SU-DHL-6 (cell line): Measurements from ENCODE around the gene CHMP5.

Source experiments
- H2AFZ ChIP-seq: fragments of 200-600 bp; sonication (generic); 2 replicates; pipeline ENCODE4 v1.6.1; 2014; ENCODE audit warnings: low read depth, mild to moderate bottlenecking, moderate library complexity, mixed read lengths, antibody characterized with exemption, low read length; ENCODE audit not compliant: severe bottlenecking
- H3F3A ChIP-seq: fragments of 200-600 bp; shearing (Covaris generic); 2 replicates; pipeline ENCODE4 v1.6.0; 2016; ENCODE audit warnings: antibody characterized with exemption, mild to moderate bottlenecking; ENCODE audit not compliant: insufficient read depth
- H3K27ac ChIP-seq: fragments of 200-600 bp; sonication (generic); 2 replicates; pipeline ENCODE4 v1.5.1; 2016; ENCODE audit warnings: low read depth, mild to moderate bottlenecking, low read length, moderate library complexity, mixed read lengths
- H3K27me3 ChIP-seq: fragments of 200-600 bp; sonication (generic), shearing (Covaris generic); 2 replicates; pipeline ENCODE4 v1.6.0; 2014; ENCODE audit warnings: mild to moderate bottlenecking, low read length
- H3K36me3 ChIP-seq: fragments of 200-600 bp; sonication (generic); 2 replicates; pipeline ENCODE4 v1.6.1; 2014; ENCODE audit warnings: mild to moderate bottlenecking, low read length, mixed read lengths
- H3K4me2 ChIP-seq: fragments of 300-600, 200-600 bp; shearing (Covaris generic), sonication (generic); 2 replicates; pipeline ENCODE4 v1.6.0; 2014; ENCODE audit warnings: low read length, low read depth, mild to moderate bottlenecking; ENCODE audit not compliant: poor library complexity, severe bottlenecking
- H3K4me3 ChIP-seq: fragments of 200-600 bp; sonication (generic); 2 replicates; pipeline ENCODE4 v1.5.1; 2014; ENCODE audit warnings: antibody characterized with exemption, low read length, mild to moderate bottlenecking, mixed read lengths; ENCODE audit not compliant: insufficient read depth, poor library complexity, severe bottlenecking
- H3K79me2 ChIP-seq: fragments of 200-600 bp; sonication (generic); 2 replicates; pipeline ENCODE4 v1.6.1; 2014; ENCODE audit warnings: mild to moderate bottlenecking, low read length, moderate library complexity; ENCODE audit not compliant: insufficient read depth
- H3K9ac ChIP-seq: fragments of 200-600 bp; sonication (generic); 2 replicates; pipeline ENCODE4 v1.7.0; 2014; ENCODE audit warnings: mild to moderate bottlenecking, low read length
- H3K9me2 ChIP-seq: fragments of 200-600 bp; sonication (generic); replicated peaks from 2 replicates; pipeline ENCODE4 v1.6.1; 2014; ENCODE audit warnings: low read length; ENCODE audit not compliant: insufficient read depth
- H3K9me3 ChIP-seq: fragments of 200-600 bp; sonication (generic); 2 replicates; pipeline ENCODE4 v1.6.1; 2014; ENCODE audit warnings: low read length, mixed read lengths; ENCODE audit not compliant: insufficient read depth
- H4K20me1 ChIP-seq: fragments of 200-600 bp; sonication (generic); 2 replicates; pipeline ENCODE4 v1.6.1; 2014; ENCODE audit warnings: low read depth, mild to moderate bottlenecking, antibody characterized with exemption, low read length, moderate library complexity, mixed read lengths
- CTCF ChIP-seq: fragments of 200-600 bp; sonication (generic); IDR thresholded peaks from one replicate; pipeline ENCODE4 v1.5.1; 2017; ENCODE audit warnings: antibody characterized with exemption, mild to moderate bottlenecking, low read length, moderate library complexity; ENCODE audit not compliant: insufficient read depth, poor library complexity, severe bottlenecking
- EZH2phosphoT487 ChIP-seq: fragments of 200-600 bp; sonication (generic), shearing (Covaris generic); conservative IDR thresholded peaks from 2 replicates; pipeline ENCODE4 v1.6.1; 2018; ENCODE audit warnings: mild to moderate bottlenecking, antibody characterized with exemption, low read length, moderate library complexity, mixed read lengths

The CHMP5 gene

GRCh38 chr9:33294670-33295432 lies 30.0 kb downstream of the CHMP5 start:
- no peak for TF ChIP-seq CTCF
- TF ChIP-seq EZH2phosphoT487 = no peak
- peak overlapping the region; percentile 18 for H3K4me3 ChIP-seq
- peak overlapping the region; percentile 55 for H3K4me2 ChIP-seq
- peaks cover 15% of the 10 kb centered on the region; the same call in 1 of the 2 replicates for H4K20me1 ChIP-seq
- peak overlapping the region; percentile 47 for H3K9ac ChIP-seq
- H3K27me3 ChIP-seq = no peaks in the 10 kb centered on the region
- peaks cover 89% of the 10 kb centered on the region for H3K79me2 ChIP-seq
- no peak overlapping the region for H2AFZ ChIP-seq
- H3K27ac ChIP-seq = peak overlapping the region; percentile 91
- peaks cover 38% of the 10 kb centered on the region for H3K36me3 ChIP-seq
- peaks cover 46% of the 10 kb centered on the region for H3F3A ChIP-seq
- no peaks in the 10 kb centered on the region for H3K9me2 ChIP-seq
- H3K9me3 ChIP-seq = no peaks in the 10 kb centered on the region

DNA sequence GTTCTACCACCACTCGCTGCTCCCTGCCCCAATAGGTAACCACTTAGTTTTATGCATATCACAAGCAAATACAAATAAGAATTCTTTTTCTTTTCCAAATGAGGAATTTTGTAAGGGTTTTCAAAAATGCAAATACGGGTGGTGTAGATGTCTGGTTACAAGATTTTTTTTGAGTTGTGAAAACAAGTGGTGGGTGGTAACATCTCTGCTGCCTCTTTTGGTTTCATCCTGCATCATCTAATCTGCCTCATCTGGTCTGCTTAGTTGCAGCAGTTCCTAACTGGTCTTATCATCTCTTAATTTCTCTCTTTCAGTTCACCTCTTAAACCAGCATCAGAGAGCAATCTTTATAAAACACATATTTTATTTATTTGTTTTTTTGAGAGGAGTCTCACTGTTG lies 30.7 kb downstream of the CHMP5 start:
- Histone ChIP-seq H3F3A (peaks cover 43% of the 10 kb centered on the region), H3K4me2 (peak overlapping the region; percentile 55), H3K9me2 (no peaks in the 10 kb centered on the region), H3K9me3 (no peaks in the 10 kb centered on the region), H3K9ac (peak overlapping the region; percentile 47), H4K20me1 (peaks cover 15% of the 10 kb centered on the region; the same call in 1 of the 2 replicates), H2AFZ (no peak overlapping the region), H3K27me3 (no peaks in the 10 kb centered on the region), H3K27ac (peak overlapping the region; percentile 91), H3K79me2 (peaks cover 95% of the 10 kb centered on the region), H3K4me3 (peak overlapping the region; percentile 18), H3K36me3 (peaks cover 43% of the 10 kb centered on the region)
- no peak for TF ChIP-seq CTCF
- TF ChIP-seq EZH2phosphoT487 = no peak

DNA sequence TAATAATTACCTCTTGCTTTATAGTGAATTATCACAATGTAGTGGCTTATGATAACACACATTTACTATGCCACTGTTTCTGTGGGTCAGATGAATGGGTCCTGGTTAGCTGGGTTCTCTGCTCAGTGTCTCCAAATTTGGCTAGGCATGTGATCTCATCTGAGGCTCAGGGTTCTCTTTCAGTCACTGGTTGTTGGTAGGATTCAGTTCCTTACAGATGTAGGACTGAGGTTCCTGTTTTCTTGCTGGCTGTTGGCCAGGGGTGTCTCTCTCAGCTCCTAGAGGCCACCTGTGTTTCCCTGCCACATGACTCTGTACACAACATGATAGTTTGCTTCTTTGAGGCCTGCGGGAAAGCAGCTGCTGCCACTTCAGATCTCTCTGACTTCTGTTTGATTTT lies 32.6 kb downstream of the CHMP5 start:
- H2AFZ ChIP-seq = no peak overlapping the region
- H3K9me2 ChIP-seq = no peaks in the 10 kb centered on the region
- H3K27ac ChIP-seq = peak overlapping the region; percentile 91
- peaks cover 15% of the 10 kb centered on the region; the same call in 1 of the 2 replicates for H4K20me1 ChIP-seq
- peaks cover 85% of the 10 kb centered on the region for H3K79me2 ChIP-seq
- peak overlapping the region; percentile 55 for H3K4me2 ChIP-seq
- peaks cover 43% of the 10 kb centered on the region for H3F3A ChIP-seq
- peaks cover 51% of the 10 kb centered on the region for H3K36me3 ChIP-seq
- H3K4me3 ChIP-seq = peak overlapping the region; percentile 8
- TF ChIP-seq CTCF (no peak), EZH2phosphoT487 (no peak)
- no peaks in the 10 kb centered on the region for H3K27me3 ChIP-seq
- H3K9ac ChIP-seq = peak overlapping the region; percentile 47
- no peaks in the 10 kb centered on the region for H3K9me3 ChIP-seq
